GM21360 (cell line): ENCODE results near the gene FGD1.
"Not testable (repeated sequence)": the region's sequence is repeated elsewhere in the genome, so short reads cannot be mapped to it uniquely, and the experiment has no call there.

ENCODE experiments used
- ATAC-seq: cut with Tn5 transposase; IDR thresholded peaks from one replicate; pipeline ENCODE4 v1.9.1; 2021; ENCODE audit warnings: mild to moderate bottlenecking, moderate library complexity; ENCODE audit not compliant: unreplicated experiment

The FGD1 gene

DNA sequence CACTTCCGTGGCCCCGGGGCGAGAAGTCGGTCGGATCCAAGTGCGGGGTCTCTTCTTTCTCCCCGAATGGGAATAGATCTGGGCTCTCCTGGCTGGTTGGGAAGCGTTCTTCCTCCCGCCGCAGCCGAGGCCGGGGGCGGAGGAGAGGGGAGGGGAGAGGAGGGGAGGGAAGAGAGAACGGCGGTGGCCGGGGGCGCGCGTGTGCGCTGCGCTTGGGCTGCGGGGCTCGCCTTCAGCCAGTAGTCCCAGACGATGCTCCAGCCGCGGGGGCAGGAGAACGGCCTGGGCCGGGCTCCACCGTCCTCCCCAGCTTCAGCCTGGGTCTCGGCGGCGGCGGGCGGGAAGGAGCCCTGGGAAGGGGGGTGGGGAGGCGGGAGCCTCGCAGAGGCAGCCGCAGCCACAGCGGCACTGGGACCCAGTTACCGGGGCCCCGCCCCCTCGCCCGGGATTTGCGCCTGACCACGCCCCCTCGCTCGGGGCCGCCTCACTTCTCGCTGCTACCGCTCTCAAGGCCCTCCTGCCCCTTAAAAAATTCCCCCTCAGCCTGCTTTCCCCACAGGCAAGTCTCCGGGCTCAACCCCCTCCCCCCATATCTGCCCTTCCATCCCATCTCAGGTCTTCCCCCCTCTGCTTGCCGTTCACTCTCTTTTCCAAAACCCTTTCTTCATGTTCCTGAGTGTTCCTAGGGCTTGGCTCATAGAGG, at the start of gene FGD1:
Gene FGD1, minus strand, starts transcription at position 421 of the 703 bp plus-strand sequence. CDS start 802 bp downstream, outside the sequence.
- no peak for ATAC-seq

- ATAC-seq: not testable (repeated sequence)
These were observed 46.2 kb upstream of the FGD1 start for GRCh38 chrX:54542239-54542638.

- ATAC-seq: no peak
These were observed 44.3 kb upstream of the FGD1 start for GRCh38 chrX:54540289-54540688.

DNA sequence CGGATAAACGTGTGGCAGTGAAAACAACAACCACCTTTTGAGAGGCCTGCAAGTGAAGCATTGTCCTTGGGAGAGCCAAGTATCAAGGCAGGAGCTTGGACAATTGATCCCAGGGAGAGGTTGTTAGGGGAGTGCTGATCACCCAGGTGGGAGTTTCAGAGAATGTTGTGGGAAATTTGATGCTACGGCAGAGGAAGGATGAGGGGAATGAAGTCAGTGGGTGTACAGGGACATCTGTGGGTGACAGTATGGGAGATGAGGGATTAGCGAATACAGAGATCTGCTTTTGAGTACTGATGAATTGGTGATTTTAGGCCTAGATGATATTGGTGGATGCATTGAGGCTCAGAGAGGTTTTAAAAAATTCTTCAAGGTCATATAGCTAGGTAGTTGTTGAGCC, 38.2 kb upstream of the FGD1 start:
- no peak for ATAC-seq

DNA sequence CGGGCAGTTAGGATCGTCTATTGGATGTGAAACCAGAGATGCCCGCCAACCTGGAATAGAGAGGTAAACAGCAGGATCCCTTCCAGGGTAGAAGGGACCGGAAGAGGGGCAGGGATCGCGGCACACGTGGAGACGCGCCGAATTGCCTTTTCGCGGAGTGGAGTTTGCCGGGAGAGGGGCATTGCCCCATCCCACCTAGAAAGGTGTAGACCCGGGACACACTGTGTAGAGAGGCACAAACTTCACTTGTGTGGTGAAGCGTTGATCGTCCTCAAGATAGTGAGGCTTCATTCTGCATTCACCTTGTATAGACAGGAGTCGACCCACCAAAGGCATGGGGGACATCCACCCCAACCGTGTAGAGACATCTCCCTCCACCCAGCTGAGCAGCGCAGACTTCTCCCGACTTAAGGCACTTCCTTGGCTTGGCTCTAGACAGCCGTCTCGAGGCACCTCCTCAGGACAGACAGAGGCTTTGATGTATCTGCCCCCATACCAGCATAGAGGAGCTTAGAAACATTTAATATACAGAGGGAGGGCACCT, 34.4 kb upstream of the FGD1 start:
- ATAC-seq: peak; percentile 6

DNA sequence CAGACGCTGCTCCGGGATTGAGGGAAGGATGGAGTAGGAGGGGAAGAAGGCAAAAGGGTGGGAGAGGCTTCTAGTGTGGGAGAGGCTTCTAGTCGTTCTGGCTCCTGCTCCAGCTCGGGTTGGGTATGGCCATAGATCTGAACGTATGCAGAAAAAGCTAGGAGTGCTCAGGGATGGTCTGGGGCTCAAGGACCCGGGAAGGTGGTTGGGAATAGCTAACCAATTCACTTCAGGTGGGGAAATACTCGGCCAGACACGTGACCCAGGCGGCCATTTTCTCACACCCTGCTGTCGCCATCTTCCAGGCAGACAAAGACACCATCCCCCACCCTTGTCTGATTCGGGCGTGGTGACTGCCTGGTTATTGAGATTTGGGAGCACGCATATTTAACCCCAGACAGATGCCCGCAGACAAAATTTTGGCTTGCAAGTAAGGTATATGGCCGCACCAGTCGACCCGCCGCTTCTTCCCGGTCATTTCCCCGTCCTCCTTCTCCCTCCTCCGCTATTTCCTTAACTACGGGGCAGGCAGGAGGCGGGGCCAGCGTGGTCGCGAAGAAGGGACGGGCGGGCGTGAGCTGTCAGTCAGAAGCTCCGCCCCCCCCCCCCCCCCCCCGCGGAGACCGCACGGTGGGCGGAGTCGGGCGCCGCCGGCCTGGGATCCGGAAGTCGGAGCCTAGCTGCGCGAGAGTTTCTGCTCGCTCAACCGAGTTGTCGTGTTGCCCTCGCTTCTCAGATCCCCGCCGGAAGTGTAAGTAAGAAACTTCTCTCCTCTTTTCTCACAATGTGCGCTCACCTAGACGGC, 33.7 kb upstream of the FGD1 start, which contains the start of gene GNL3L:
Gene GNL3L, plus strand, starts transcription at position 668 of the 805 bp plus-strand sequence. CDS start 2,348 bp downstream, outside the sequence.
- peak; percentile 71 for ATAC-seq

DNA sequence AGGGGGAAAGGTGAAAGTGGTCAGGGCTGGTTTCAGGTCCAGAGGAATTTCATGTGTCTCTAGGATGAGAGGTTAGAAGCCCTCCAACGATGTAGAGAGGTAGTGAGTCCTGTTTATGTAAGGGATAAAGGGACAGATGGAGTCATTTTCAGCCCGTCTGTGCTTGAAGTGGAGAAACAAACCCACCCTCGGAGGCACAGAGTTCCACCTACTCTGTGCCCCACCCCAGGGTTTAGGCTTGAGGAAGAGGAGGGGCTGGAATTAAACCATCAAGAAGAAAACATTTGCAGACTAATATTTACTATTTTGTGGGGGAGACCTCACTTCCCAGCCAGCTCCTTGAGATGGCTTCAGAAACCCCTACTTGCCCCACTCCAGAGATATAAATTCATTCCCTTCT, 33.1 kb upstream of the FGD1 start:
- ATAC-seq: no peak

DNA sequence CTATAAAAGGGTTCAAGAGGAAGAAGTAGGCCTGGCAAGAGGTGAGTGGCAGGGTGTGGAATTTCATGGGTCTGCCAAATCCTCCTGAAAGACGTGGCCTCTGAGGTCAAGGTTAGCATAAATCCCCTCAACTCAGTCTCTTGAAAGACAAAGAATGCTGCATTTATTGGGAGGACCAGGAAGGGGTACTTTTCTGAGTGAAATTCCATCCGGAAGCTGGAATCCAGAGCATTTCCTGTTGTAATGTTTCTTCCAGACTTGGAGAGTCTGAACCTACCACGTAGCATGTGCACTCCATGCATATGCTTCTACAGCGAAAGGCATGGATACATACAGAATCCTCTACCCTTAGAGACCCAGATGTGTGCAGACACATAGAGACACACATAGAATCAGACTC, 13.4 kb upstream of the FGD1 start:
- no peak for ATAC-seq

DNA sequence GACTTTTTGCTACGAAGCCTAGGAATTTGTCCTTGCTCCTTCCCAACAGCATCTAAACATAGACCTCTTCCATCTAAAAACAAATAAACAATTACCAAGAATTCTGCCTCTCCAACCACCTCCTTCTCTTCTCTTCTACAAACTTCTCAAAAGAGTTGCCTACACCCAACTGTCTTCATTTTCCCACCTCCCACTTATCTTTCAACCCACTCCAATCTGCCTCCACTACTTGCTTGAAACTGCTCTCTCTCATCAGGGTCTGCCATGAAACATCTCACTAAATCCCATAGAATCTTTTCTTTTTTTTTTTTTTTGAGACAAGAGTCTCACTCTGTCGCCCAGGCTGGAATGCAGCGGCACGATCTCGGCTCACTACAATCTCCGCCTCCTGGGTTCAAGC, 902 bp upstream of the FGD1 start:
- ATAC-seq: no peak

- no peak for ATAC-seq
These were observed 451 bp upstream of the FGD1 start for GRCh38 chrX:54496517-54496852.

DNA sequence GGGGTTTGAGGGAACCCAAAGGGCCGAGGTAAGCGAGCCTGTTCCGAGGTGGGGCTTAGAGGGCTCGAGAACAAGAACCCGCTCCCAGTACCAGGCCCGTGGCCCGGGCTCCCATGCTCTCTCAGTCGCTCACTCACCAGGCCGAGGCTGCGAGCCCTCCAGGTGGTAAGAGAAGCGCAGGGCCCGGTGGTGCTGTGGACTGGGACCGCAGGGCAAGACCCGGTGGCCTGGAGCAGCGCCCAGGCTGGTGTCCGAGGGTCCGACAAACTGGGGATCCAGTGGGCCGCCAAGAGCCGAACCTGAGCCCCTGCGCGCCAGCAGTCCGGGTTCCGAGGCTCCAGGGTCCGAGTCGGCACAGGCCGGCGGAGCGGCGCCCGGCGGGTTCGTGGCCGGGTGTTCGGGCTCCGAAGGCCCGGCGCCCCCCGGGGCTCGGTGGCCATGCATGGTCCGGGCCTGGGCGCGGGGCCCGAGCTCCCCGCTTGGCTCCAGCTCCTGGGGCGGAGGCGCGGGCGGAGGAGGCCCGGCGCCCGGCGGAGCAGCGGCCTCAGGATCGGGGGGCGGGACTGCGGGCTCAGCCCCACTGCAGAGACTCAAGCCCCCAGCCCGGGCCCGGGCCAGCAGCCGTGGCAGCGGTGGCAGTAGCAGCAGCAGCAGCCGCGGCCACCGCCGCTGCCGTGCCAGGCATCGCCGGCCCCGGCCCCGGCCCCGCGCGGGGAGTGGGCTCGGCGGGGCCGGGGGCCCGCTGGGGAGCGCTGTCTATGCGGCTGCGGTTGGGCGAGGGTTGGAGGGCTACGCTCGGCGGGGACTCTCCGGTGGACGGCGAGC, 833 bp downstream of the FGD1 start:
- ATAC-seq: no peak

GRCh38 chrX:54494166-54494988, 1.7 kb downstream of the FGD1 start:
- ATAC-seq: no peak

GRCh38 chrX:54492340-54492739, 3.7 kb downstream of the FGD1 start:
- ATAC-seq: no peak

DNA sequence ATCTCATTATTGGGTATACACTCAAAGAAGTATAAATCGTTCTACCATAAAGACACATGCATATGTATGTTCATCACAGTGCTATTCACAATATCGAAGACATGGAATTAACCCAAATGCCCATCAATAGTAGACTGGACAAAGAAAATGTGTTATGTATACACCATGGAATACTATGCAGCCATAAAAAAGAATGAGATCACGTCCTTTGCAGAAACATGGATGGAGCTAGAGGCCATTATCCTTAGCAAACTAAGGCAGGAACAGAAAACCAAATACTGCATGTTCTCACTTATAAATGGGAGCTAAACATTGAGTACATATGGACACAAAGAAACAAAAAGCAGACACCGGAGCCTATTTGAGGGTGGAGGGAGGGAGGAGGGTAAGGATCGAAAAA, 6.2 kb downstream of the FGD1 start:
- not testable (repeated sequence) for ATAC-seq

DNA sequence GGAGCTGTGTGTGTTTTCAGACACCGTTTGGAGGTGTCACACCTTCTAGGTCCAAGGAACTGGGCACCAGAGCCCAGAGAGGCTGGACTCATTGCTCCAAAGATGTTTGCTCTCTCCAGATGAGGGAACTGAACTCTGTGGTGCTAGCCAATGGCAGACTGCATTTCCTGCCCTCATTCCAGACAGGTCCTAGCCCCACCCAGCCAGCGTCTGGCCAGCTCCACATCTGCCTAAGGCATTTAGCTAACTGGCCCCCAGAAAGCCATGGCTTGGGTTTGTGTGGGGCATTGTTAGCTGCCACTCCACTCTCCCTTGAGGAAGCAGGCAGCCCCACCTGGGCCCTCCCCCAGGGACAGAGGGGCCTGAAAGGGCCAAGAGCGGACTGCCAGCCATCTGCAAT, 11.4 kb downstream of the FGD1 start:
- ATAC-seq: no peak

DNA sequence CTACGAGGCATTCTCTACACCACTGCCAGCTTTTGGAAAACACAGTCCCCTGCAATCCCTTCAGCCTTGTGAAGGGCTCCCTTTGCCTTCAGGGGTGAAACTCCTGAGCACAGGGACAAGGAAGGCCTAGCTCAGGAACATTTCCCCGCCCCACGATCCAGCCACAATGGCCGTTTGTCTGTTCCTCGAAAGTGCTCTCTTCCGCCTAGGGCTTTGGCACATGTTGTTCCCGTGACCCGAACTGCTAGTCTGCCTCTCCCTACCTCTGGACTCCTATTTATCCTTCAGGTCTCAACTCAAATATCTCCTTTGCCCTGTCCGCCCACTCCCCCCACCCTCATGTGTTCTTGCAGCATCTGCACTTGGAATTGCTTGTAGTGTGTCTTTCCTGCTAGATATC, 12.1 kb downstream of the FGD1 start:
- ATAC-seq: no peak

- no peak for ATAC-seq
These were observed 13.0 kb downstream of the FGD1 start for GRCh38 chrX:54482839-54483593.

DNA sequence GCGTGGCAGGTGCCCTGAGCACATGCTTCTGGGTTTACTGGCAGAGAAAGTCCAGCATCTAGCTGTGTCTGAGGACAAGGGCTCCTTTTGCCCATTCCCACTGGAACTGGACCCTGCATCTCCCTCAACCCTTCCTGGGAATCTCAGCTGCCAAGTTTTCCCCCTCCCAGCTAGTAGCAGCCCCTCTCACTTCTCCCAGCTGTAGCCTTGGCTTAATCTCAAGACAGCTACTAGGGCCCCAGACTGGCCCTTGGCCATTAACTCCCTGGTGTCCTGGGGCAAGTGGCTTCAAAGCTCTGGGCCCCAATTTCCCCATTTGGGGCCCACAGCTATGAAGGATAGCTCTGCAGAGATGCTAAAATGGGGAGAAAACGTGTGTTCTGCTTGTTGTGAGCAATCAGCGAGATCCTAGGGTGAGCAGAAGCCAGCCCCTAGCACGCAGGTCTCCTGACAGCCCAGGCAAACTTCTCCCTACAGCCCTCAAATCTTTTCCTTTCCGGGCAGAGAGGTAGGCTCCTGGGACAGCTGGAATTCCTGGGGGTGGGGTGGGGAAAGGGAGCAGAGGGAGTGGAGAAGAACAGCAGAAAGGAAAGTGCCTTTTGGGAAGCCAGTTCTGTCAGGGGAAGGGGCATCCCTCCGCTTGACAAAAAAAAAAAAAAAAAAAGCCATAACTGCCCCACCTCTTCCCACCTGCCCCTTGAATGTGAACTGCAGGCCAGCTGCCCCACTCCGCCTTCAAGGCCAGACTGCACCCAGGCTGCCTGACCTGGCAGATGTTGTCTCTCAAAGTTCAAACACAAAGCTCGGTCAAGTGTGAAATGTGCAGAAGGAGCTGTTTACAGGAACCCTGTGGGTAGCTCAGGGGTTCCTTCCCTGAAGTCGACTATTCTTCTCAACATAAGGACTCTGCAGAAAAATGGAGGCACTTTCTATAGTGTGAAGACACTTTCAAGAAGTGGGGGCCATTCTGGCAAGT, 16.6 kb downstream of the FGD1 start:
- ATAC-seq: no peak
